ENCODE data around the gene ING3. TPM values are rescaled to one million over a fixed set of nuclear protein-coding genes. Genes with fewer than 3 reads are reported as not detected.

Gene ING3
- total RNA-seq, 2 donors from 2014 or later: 12.6 to 14.9 TPM

DNA sequence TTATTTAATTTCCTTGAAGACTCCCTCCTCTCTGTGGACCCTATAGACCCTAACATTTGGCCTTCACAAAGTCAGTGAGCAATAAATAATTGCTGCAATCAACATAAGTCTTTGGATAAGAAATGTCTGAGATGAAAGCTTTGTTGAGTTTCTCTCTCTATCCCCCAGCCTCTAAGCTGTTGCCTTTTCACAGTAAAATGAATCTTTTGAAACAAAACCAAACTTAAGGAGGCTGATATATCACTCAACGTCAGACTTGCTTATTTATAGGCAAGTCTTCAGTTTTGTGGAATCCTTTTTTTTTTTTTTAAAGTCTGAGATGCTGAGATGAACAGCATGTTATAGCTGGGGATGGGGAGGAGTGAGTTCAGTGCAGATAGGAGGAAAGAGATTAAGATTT lies 47.9 kb downstream of the ING3 start:
- no peaks in the 10 kb centered on the region for H3K36me3 ChIP-seq (ENCODE audit: control insufficient read depth, insufficient read depth, low read length)
- no peaks in the 10 kb centered on the region for H3K27me3 ChIP-seq (ENCODE audit: control insufficient read depth, insufficient read depth, low read length, poor library complexity, severe bottlenecking)
- no peaks in the 10 kb centered on the region for H3K4me1 Mint-ChIP-seq
- no peak overlapping the region for H3K9ac ChIP-seq (ENCODE audit: extremely low read depth, low read length, poor library complexity, severe bottlenecking)
- no peaks in the 10 kb centered on the region for H3K36me3 Mint-ChIP-seq (ENCODE audit: low read depth)
- H3K27me3 Mint-ChIP-seq (ENCODE audit: insufficient read depth): no peaks in the 10 kb centered on the region
- no peaks in the 10 kb centered on the region for H3K4me1 ChIP-seq (ENCODE audit: control insufficient read depth, insufficient read depth, low read length)
- WGBS, 2 experiments (ENCODE audit: insufficient coverage in 1 of 2, insufficient read length in 1 of 2): 86 to 100% methylated on average over 1 of the region's 1 CpG
- H3K27ac Mint-ChIP-seq: no peak overlapping the region
- DNase-seq: no peak
- H3K4me3 ChIP-seq (ENCODE audit: low read length): no peak overlapping the region
- no peak overlapping the region for H3K27ac ChIP-seq (ENCODE audit: low read depth, low read length)
- no peaks in the 10 kb centered on the region for H3K9me3 ChIP-seq (ENCODE audit: control insufficient read depth, low read length)
- H3K9me3 Mint-ChIP-seq: no peaks in the 10 kb centered on the region
- no peak overlapping the region for H3K4me3 Mint-ChIP-seq
- TF ChIP-seq, protein P1, sequence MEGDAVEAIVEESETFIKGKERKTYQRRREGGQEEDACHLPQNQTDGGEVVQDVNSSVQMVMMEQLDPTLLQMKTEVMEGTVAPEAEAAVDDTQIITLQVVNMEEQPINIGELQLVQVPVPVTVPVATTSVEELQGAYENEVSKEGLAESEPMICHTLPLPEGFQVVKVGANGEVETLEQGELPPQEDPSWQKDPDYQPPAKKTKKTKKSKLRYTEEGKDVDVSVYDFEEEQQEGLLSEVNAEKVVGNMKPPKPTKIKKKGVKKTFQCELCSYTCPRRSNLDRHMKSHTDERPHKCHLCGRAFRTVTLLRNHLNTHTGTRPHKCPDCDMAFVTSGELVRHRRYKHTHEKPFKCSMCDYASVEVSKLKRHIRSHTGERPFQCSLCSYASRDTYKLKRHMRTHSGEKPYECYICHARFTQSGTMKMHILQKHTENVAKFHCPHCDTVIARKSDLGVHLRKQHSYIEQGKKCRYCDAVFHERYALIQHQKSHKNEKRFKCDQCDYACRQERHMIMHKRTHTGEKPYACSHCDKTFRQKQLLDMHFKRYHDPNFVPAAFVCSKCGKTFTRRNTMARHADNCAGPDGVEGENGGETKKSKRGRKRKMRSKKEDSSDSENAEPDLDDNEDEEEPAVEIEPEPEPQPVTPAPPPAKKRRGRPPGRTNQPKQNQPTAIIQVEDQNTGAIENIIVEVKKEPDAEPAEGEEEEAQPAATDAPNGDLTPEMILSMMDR (conservative IDR thresholded peaks at IDR 0.05): no peak

DNA sequence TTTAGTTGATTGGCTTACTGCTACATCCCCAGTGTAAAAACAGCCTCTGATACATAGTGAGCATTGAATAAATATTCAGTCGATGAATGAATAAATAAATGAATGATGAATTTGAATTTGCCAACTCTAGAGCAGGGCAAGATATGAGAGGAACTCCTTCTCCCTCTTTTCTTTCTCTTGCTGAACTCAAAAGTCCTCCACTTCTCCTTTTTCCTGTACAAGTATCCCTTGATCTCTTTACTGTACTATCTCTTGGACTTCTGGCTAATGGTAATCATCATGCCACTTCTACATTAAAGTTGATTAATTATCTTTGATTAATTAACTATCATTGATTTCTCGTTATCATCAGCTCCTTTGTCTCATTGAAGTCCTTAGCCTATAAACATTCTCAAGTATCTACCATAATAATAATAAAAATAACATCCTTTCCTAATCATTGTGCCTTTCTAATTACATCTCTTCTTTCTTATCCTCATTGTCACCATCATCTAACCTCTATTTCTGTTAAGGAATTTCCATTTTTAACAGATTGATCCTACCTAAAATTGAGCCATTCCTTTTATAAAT lies 48.5 kb downstream of the ING3 start:
- Histone ChIP-seq H3K9me3 (ENCODE audit: control insufficient read depth, low read length) (no peaks in the 10 kb centered on the region), H3K9ac (ENCODE audit: extremely low read depth, low read length, poor library complexity, severe bottlenecking) (no peak overlapping the region), H3K27me3 (ENCODE audit: control insufficient read depth, insufficient read depth, low read length, poor library complexity, severe bottlenecking) (no peaks in the 10 kb centered on the region), H3K27ac (ENCODE audit: low read depth, low read length) (no peak overlapping the region), H3K36me3 (ENCODE audit: control insufficient read depth, insufficient read depth, low read length) (no peaks in the 10 kb centered on the region), H3K4me1 (ENCODE audit: control insufficient read depth, insufficient read depth, low read length) (no peaks in the 10 kb centered on the region), H3K4me3 (ENCODE audit: low read length) (no peak overlapping the region)
- H3K36me3 Mint-ChIP-seq (ENCODE audit: low read depth): no peaks in the 10 kb centered on the region
- no peaks in the 10 kb centered on the region for H3K9me3 Mint-ChIP-seq
- H3K4me1 Mint-ChIP-seq: no peaks in the 10 kb centered on the region
- 86 to 98% methylated on average over 1 to 2 of the region's 2 CpGs for WGBS, 2 experiments (ENCODE audit: insufficient coverage in 1 of 2, insufficient read length in 1 of 2)
- H3K27ac Mint-ChIP-seq: no peak overlapping the region
- H3K4me3 Mint-ChIP-seq: no peak overlapping the region
- no peak for DNase-seq
- H3K27me3 Mint-ChIP-seq (ENCODE audit: insufficient read depth): no peaks in the 10 kb centered on the region
- TF ChIP-seq, protein P1 (conservative IDR thresholded peaks at IDR 0.05): no peak

DNA sequence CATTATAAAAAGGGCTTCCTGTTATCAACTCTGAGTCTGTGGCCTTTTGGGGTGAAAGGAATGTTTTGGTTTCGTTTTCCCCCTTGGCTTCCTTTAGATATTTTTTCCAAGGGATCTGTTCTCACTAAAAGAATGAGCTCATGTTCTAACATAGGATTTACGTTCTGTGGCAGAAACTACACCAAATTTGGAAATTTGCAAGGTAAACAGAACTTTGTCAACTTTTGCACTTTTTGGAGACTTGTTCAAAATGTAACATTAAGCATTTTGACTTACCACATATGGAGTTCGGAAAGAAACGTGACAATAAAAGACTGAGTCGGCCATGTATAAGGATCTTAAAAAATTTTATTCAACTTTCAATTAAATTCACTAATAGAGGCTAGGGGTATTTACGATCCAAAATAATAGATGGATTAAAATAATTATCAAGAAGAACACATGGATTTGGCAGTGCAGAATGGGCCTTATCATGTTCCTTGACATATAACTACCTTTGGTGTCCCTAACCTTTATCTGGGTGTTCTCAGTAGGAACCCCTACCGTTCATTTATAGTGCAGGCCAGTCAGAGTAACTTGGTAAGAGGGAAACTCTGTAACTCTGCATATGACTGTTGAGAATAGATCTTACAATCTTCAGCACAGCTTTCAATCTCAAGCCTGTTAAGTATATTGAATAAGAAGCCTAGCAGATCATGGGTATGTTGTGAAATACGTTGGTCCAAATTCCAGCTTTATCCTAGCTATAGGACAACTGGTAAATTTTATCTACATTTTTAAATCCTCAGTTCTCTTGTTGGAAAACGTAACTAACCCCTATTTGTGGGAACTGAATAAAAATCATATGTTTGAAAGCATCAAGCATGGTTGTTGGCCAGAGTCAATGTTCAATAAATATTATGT lies 49.8 kb downstream of the ING3 start:
- H3K9ac ChIP-seq (ENCODE audit: extremely low read depth, low read length, poor library complexity, severe bottlenecking): no peak overlapping the region
- H3K4me1 ChIP-seq (ENCODE audit: control insufficient read depth, insufficient read depth, low read length): no peaks in the 10 kb centered on the region
- H3K4me3 ChIP-seq (ENCODE audit: low read length): no peak overlapping the region
- TF ChIP-seq, protein P1 (conservative IDR thresholded peaks at IDR 0.05): no peak
- no peaks in the 10 kb centered on the region for H3K36me3 Mint-ChIP-seq (ENCODE audit: low read depth)
- no peaks in the 10 kb centered on the region for H3K27me3 Mint-ChIP-seq (ENCODE audit: insufficient read depth)
- DNase-seq: no peak
- H3K4me3 Mint-ChIP-seq: no peak overlapping the region
- H3K27me3 ChIP-seq (ENCODE audit: control insufficient read depth, insufficient read depth, low read length, poor library complexity, severe bottlenecking): no peaks in the 10 kb centered on the region
- WGBS, 2 experiments (ENCODE audit: insufficient coverage in 1 of 2, insufficient read length in 1 of 2): 85 to 97% methylated on average over 3 to 7 of the region's 9 CpGs
- no peak overlapping the region for H3K27ac ChIP-seq (ENCODE audit: low read depth, low read length)
- H3K9me3 ChIP-seq (ENCODE audit: control insufficient read depth, low read length): no peaks in the 10 kb centered on the region
- H3K36me3 ChIP-seq (ENCODE audit: control insufficient read depth, insufficient read depth, low read length): no peaks in the 10 kb centered on the region
- H3K27ac Mint-ChIP-seq: no peak overlapping the region
- H3K9me3 Mint-ChIP-seq: no peaks in the 10 kb centered on the region
- H3K4me1 Mint-ChIP-seq: no peaks in the 10 kb centered on the region
